Suprapubic skin (tissue), 4 donors: ENCODE results near the gene IGF2R.

Experiments used
- EP300 ChIP-seq: sonication (generic); formaldehyde crosslinking; IDR thresholded peaks from one replicate; pipeline ENCODE4 v1.6.1; 2017; ENCODE audit warnings: antibody characterized with exemption
- POLR2A ChIP-seq, 2 donors: fragments of 450-650 bp; IDR thresholded peaks; one replicate each; pipeline ENCODE4 v1.6.1; 2017; ENCODE audit warnings: antibody characterized with exemption in 2 of 2, mild to moderate bottlenecking in 2 of 2, moderate library complexity in 2 of 2
- POLR2AphosphoS5 ChIP-seq, 3 donors: sonication (generic); formaldehyde crosslinking; IDR thresholded peaks; one replicate each; pipeline ENCODE4 v1.6.1; 2017; ENCODE audit warnings: antibody characterized with exemption in 3 of 3
- TF ChIP-seq, protein P1 (sequence below), 2 donors: fragments of 200-600 bp in 1 of 2; fragments of 450-650 bp in 1 of 2; sonication (generic) in 1 of 2; IDR thresholded peaks; one replicate each; pipeline ENCODE4 v1.5.1; 2016 to 2019; ENCODE audit warnings: antibody characterized with exemption in 2 of 2, mild to moderate bottlenecking in 1 of 2, moderate library complexity in 1 of 2

- TF ChIP-seq, protein P1, sequence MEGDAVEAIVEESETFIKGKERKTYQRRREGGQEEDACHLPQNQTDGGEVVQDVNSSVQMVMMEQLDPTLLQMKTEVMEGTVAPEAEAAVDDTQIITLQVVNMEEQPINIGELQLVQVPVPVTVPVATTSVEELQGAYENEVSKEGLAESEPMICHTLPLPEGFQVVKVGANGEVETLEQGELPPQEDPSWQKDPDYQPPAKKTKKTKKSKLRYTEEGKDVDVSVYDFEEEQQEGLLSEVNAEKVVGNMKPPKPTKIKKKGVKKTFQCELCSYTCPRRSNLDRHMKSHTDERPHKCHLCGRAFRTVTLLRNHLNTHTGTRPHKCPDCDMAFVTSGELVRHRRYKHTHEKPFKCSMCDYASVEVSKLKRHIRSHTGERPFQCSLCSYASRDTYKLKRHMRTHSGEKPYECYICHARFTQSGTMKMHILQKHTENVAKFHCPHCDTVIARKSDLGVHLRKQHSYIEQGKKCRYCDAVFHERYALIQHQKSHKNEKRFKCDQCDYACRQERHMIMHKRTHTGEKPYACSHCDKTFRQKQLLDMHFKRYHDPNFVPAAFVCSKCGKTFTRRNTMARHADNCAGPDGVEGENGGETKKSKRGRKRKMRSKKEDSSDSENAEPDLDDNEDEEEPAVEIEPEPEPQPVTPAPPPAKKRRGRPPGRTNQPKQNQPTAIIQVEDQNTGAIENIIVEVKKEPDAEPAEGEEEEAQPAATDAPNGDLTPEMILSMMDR (IDR thresholded peaks at IDR 0.05), result no peak
- TF ChIP-seq POLR2A (IDR thresholded peaks at IDR 0.05) (no peak), EP300 (no peak), POLR2AphosphoS5 (IDR thresholded peaks at IDR 0.05) (no peak)
Measured at GRCh38 chr6:160060920-160061447, 92.1 kb downstream of the IGF2R start.
